Naive B cell (primary cell): ENCODE data around the gene CNTNAP5. TPM values are rescaled to one million over a fixed set of nuclear protein-coding genes. Genes with fewer than 3 reads are reported as not detected.

Experiments used
- ATAC-seq, 2 donors: fragments of 150-1000 bp; cut with Tn5 transposase; 2 replicates each; pipeline ENCODE4 v1.10.0; 2021; ENCODE audit warnings: low read depth in 2 of 2, mild to moderate bottlenecking in 2 of 2, moderate library complexity in 2 of 2
- DNase-seq: peaks from one replicate; pipeline ENCODE4 v3.0.0; 2022
- H3K27ac Mint-ChIP-seq, 6 donors: one replicate each; pipeline ENCODE4 v1.8.0; 2020 to 2022; ENCODE audit warnings: mild to moderate bottlenecking in 6 of 6, mixed read lengths in 6 of 6, moderate library complexity in 5 of 6, inconsistent platforms in 2 of 6
- H3K27me3 Mint-ChIP-seq, 3 donors: one replicate each; pipeline ENCODE4 v1.8.0; 2021 to 2022; ENCODE audit warnings: mixed read lengths in 3 of 3, mild to moderate bottlenecking in 1 of 3
- H3K36me3 Mint-ChIP-seq, 2 donors: one replicate each; pipeline ENCODE4 v1.8.0; 2020 to 2022; ENCODE audit warnings: mixed read lengths in 2 of 2, inconsistent platforms in 1 of 2, mild to moderate bottlenecking in 1 of 2
- H3K4me1 Mint-ChIP-seq, 3 donors: one replicate each; pipeline ENCODE4 v1.8.0; 2020 to 2022; ENCODE audit warnings: mixed read lengths in 3 of 3, inconsistent platforms in 1 of 3, mild to moderate bottlenecking in 1 of 3, moderate library complexity in 1 of 3
- H3K4me3 Mint-ChIP-seq, 8 donors: one replicate each; pipeline ENCODE4 v1.8.0; 2020 to 2022; ENCODE audit warnings: mild to moderate bottlenecking in 8 of 8, mixed read lengths in 8 of 8, moderate library complexity in 8 of 8, inconsistent platforms in 2 of 8
- H3K9me3 Mint-ChIP-seq, 7 donors: one replicate each; pipeline ENCODE4 v1.8.0; 2020 to 2022; ENCODE audit warnings: mixed read lengths in 7 of 7, mild to moderate bottlenecking in 5 of 7, inconsistent platforms in 2 of 7, moderate library complexity in 1 of 7
- polyA plus RNA-seq, 6 donors: library from polyadenylated mRNA; unstranded; fragments of 300-500 nt; fragmentation: Illumina TruSeq; gene quantifications; one replicate each; pipeline ENCODE4 v1.2.3, GENCODE V29; 2021; ENCODE audit warnings: low read depth in 6 of 6

Gene CNTNAP5
- polyA plus RNA-seq, 6 donors from 2014 or later = not detected

GRCh38 chr2:124560592-124561112 lies 535.6 kb downstream of the CNTNAP5 start:
- no peaks in the 10 kb centered on the region for H3K36me3 Mint-ChIP-seq
- DNase-seq (no peak), ATAC-seq (no peak)
- no peaks in the 10 kb centered on the region for H3K27me3 Mint-ChIP-seq
- peaks cover 0 to 13% (median 6%) of the 10 kb centered on the region in 7 donors for H3K9me3 Mint-ChIP-seq
- H3K27ac Mint-ChIP-seq = no peak overlapping the region
- no peaks in the 10 kb centered on the region for H3K4me1 Mint-ChIP-seq
- H3K4me3 Mint-ChIP-seq = no peak overlapping the region

- Mint-ChIP-seq H3K4me1 (no peaks in the 10 kb centered on the region), H3K27me3 (no peaks in the 10 kb centered on the region), H3K27ac (no peak overlapping the region), H3K4me3 (no peak overlapping the region), H3K9me3 (peaks cover 0 to 13% (median 6%) of the 10 kb centered on the region in 7 donors), H3K36me3 (no peaks in the 10 kb centered on the region)
- no peak for DNase-seq
- ATAC-seq = no peak
Observed at GRCh38 chr2:124561486-124561885, 536.4 kb downstream of the CNTNAP5 start.

GRCh38 chr2:124563426-124563825 lies 538.3 kb downstream of the CNTNAP5 start:
- Mint-ChIP-seq H3K4me3 (no peak overlapping the region), H3K4me1 (no peaks in the 10 kb centered on the region), H3K9me3 (peaks cover 0 to 9% (median 3%) of the 10 kb centered on the region in 7 donors), H3K27ac (no peak overlapping the region), H3K27me3 (no peaks in the 10 kb centered on the region), H3K36me3 (no peaks in the 10 kb centered on the region)
- no peak for DNase-seq
- no peak for ATAC-seq

DNA sequence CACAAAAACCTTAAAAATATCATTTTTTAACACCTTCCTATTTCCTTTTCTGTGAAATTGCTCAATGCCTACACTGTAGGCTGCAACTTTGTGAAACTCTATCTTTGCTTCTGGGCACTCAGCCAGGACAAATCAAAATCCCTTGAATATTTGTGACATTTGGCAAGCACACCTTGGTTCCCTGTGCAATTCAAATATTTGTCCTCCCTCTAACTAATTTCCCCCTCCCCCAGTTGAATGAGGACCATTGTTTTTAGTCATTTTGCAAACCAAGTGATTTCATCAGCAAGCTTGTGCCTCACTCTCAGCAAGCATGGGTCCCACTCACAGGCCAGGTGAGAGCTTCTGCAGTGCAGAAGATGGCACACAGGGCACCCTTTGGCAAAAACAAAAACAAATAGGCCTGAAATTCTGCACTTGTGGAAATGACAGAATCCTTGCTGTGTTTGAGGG lies 541.5 kb downstream of the CNTNAP5 start:
- no peak for DNase-seq
- ATAC-seq = no peak
- no peak overlapping the region for H3K4me3 Mint-ChIP-seq
- no peaks in the 10 kb centered on the region for H3K4me1 Mint-ChIP-seq
- H3K36me3 Mint-ChIP-seq = no peaks in the 10 kb centered on the region
- no peak overlapping the region for H3K27ac Mint-ChIP-seq
- H3K27me3 Mint-ChIP-seq = no peaks in the 10 kb centered on the region
- H3K9me3 Mint-ChIP-seq = peaks cover 0 to 16% (median 3%) of the 10 kb centered on the region in 7 donors

GRCh38 chr2:124570872-124571271 lies 545.8 kb downstream of the CNTNAP5 start:
- peaks cover 0 to 11% (median 3%) of the 10 kb centered on the region in 7 donors for H3K9me3 Mint-ChIP-seq
- no peaks in the 10 kb centered on the region for H3K4me1 Mint-ChIP-seq
- H3K4me3 Mint-ChIP-seq = peak overlapping the region in 1 of 8 donors; percentile 6
- no peak overlapping the region for H3K27ac Mint-ChIP-seq
- no peaks in the 10 kb centered on the region for H3K36me3 Mint-ChIP-seq
- DNase-seq = no peak
- no peaks in the 10 kb centered on the region for H3K27me3 Mint-ChIP-seq
- no peak for ATAC-seq

DNA sequence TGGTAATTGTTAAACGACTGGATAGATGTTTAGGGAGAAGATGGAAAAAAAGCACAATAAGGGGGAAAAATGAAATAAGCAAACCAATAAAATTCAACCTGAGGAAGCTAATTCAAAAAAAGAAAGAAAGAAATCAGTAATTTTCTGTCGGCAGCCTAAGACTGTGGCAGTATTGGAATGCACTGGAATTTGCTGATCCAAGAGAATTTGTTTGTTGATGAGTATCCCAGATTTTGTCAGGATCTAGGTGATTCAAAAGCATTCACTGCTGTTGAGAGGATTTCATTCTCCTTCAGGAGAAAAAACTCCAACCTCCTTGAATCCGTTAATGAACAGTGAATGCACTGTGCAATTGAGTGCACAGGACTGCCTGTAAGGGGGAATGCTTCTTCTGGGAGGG lies 546.7 kb downstream of the CNTNAP5 start:
- Mint-ChIP-seq H3K27ac (no peak overlapping the region), H3K36me3 (no peaks in the 10 kb centered on the region), H3K4me3 (no peak overlapping the region), H3K4me1 (no peaks in the 10 kb centered on the region), H3K27me3 (no peaks in the 10 kb centered on the region), H3K9me3 (peaks cover 0 to 11% (median 3%) of the 10 kb centered on the region in 7 donors)
- no peak for DNase-seq
- ATAC-seq = no peak

DNA sequence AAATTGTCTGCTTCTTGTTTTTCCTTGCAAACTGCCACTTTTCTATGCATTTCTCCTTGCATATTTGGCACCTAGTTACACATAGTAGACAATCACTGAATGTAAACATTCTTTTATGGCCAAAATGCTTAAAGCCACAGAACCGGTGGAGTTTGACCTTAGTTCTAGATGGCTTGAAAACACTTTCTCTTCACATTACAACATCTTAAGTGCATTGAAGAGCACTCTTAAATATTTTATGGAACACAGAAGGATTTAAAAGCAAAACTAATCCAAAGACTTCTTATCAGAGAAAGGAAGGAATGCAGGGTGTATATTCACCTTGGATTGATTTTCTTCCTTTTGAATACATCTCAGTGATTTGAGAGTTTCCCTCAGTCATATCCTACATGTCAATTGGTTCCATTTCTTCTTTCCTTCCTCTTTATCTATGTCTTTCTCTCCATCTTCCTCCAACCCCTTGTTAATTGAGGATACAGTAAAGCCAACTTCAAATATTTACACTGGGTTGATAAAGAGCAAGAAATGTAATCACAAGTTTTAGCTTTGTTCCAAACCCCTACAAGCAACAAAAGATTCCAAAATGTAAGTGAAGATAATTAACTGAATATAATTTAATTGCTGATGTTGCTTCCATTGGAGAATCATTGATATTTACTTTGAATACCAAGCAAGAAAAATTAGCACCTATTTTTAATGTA lies 548.0 kb downstream of the CNTNAP5 start:
- H3K4me3 Mint-ChIP-seq = no peak overlapping the region
- no peak for ATAC-seq
- H3K36me3 Mint-ChIP-seq = no peaks in the 10 kb centered on the region
- H3K4me1 Mint-ChIP-seq = no peaks in the 10 kb centered on the region
- peaks cover 0 to 11% (median 4%) of the 10 kb centered on the region in 7 donors for H3K9me3 Mint-ChIP-seq
- H3K27me3 Mint-ChIP-seq = no peaks in the 10 kb centered on the region
- DNase-seq = no peak
- H3K27ac Mint-ChIP-seq = no peak overlapping the region

DNA sequence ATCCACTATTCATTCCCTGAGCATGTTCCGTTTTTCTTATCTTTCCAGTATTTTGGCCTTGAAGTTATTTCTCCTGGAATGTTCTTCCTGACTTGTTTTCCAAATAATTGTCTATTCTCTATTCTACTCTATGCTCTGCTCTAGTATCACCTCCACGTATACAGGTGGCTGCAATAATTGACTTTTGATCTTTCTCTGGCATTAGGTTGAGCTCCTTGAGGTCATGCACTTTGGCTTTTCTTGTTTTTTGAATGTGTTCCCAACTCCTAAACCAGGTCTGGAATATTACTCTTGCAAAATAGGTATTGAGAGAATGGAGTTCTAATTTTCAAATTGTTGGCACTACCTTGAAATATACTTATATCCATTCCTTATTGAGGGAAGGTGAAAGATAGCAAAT lies 550.4 kb downstream of the CNTNAP5 start:
- Mint-ChIP-seq H3K27ac (no peak overlapping the region), H3K9me3 (peaks cover 0 to 5% (median 3%) of the 10 kb centered on the region in 7 donors), H3K4me3 (no peak overlapping the region), H3K4me1 (no peaks in the 10 kb centered on the region), H3K36me3 (no peaks in the 10 kb centered on the region), H3K27me3 (no peaks in the 10 kb centered on the region)
- ATAC-seq (no peak), DNase-seq (no peak)

- Mint-ChIP-seq H3K4me1 (no peaks in the 10 kb centered on the region), H3K9me3 (peaks cover 0 to 10% (median 2%) of the 10 kb centered on the region in 7 donors), H3K27me3 (no peaks in the 10 kb centered on the region), H3K36me3 (no peaks in the 10 kb centered on the region), H3K4me3 (no peak overlapping the region), H3K27ac (no peak overlapping the region)
- DNase-seq (no peak), ATAC-seq (no peak)
Observed at GRCh38 chr2:124580263-124580662, 555.2 kb downstream of the CNTNAP5 start.

- ATAC-seq = no peak
Observed at GRCh38 chr2:124582387-124582786, 557.3 kb downstream of the CNTNAP5 start.

DNA sequence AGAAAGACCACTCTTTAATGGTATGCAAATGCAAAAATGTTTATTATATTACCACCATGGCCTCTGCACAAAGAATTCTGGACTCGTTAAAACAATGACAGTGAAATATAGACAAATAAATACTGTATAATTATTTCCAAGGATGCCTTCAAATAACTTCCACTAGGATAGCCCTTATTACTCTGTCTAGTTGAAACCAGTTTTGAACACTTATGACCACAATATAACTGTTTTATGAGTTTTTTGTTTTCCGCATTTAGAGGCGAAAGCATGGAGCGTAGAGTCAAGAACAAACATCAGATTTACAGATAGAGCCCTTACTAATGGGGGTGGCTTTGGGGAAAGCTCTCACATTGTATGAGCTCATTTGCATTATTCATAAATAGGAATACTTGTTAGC lies 559.5 kb downstream of the CNTNAP5 start:
- peaks cover 0 to 12% (median 4%) of the 10 kb centered on the region in 7 donors for H3K9me3 Mint-ChIP-seq
- no peak overlapping the region for H3K4me3 Mint-ChIP-seq
- no peaks in the 10 kb centered on the region for H3K27me3 Mint-ChIP-seq
- peak overlapping the region in 1 of 6 donors; percentile 23 for H3K27ac Mint-ChIP-seq
- ATAC-seq = no peak
- no peaks in the 10 kb centered on the region for H3K4me1 Mint-ChIP-seq
- DNase-seq = no peak
- H3K36me3 Mint-ChIP-seq = no peaks in the 10 kb centered on the region

More at GRCh38 chr2:124582387-124582786, 557.3 kb downstream of the CNTNAP5 start:
- Mint-ChIP-seq H3K4me3 (no peak overlapping the region), H3K36me3 (no peaks in the 10 kb centered on the region), H3K9me3 (peaks cover 0 to 10% (median 4%) of the 10 kb centered on the region in 7 donors), H3K27me3 (no peaks in the 10 kb centered on the region), H3K27ac (no peak overlapping the region), H3K4me1 (no peaks in the 10 kb centered on the region)
- no peak for DNase-seq

DNA sequence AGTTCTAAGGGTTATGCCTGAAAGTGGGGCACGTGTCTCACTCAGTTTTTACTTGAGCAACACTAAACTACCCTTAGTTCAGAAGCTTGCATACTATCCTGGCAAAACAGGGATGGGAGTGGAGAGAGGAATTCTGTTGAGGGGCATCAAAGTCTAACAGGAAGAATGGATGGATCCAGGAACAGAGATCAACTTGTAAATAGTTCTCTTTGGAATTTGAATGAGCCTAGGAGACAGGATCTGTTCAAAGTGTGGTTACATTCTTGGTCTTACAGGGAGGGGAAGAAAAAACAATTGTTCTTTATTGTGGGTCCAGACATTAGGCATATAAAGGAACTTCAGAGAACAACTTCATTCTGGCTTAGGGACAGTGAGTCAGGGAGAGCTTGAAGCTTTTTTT lies 560.2 kb downstream of the CNTNAP5 start:
- no peaks in the 10 kb centered on the region for H3K4me1 Mint-ChIP-seq
- H3K4me3 Mint-ChIP-seq = no peak overlapping the region
- H3K36me3 Mint-ChIP-seq = no peaks in the 10 kb centered on the region
- H3K27ac Mint-ChIP-seq = no peak overlapping the region
- H3K27me3 Mint-ChIP-seq = no peaks in the 10 kb centered on the region
- ATAC-seq (no peak), DNase-seq (no peak)
- H3K9me3 Mint-ChIP-seq = peaks cover 0 to 16% (median 4%) of the 10 kb centered on the region in 7 donors

- ATAC-seq = no peak
Observed at GRCh38 chr2:124586210-124586609, 561.1 kb downstream of the CNTNAP5 start.

DNA sequence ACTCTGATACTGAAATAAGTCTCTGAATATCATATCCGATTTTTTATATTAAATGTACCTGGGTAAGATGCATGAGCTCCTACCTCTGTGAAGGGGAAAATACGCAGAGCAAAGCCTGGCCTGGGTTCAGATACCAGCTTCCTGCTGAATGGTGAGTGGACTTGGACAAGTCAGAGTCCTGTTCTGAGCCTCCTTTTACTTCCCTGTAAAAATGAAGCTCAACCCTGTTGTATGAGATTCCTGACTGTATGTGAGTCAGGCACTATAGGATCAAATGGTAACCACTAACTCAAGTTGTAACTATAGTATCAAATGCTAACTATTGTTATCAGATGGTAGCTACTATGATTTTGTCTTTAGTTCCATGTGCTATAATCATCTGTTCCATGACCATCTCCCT lies 561.7 kb downstream of the CNTNAP5 start:
- H3K27ac Mint-ChIP-seq = no peak overlapping the region
- H3K27me3 Mint-ChIP-seq = no peaks in the 10 kb centered on the region
- peaks cover 0 to 13% (median 4%) of the 10 kb centered on the region in 7 donors for H3K9me3 Mint-ChIP-seq
- no peaks in the 10 kb centered on the region for H3K36me3 Mint-ChIP-seq
- no peak for DNase-seq
- no peak for ATAC-seq
- H3K4me1 Mint-ChIP-seq = no peaks in the 10 kb centered on the region
- no peak overlapping the region for H3K4me3 Mint-ChIP-seq

More at GRCh38 chr2:124586210-124586609, 561.1 kb downstream of the CNTNAP5 start:
- Mint-ChIP-seq H3K36me3 (no peaks in the 10 kb centered on the region), H3K4me3 (no peak overlapping the region), H3K9me3 (peaks cover 0 to 17% (median 4%) of the 10 kb centered on the region in 7 donors), H3K4me1 (no peaks in the 10 kb centered on the region), H3K27ac (no peak overlapping the region), H3K27me3 (no peaks in the 10 kb centered on the region)
- no peak for DNase-seq
